Hepatocyte (in vitro differentiated cells): Measurements from ENCODE around the gene NT5DC1.

Source experiments
- CTCF ChIP-seq: fragments of 200-600 bp; sonication (generic); IDR thresholded peaks from 2 replicates; pipeline ENCODE4 v1.5.1; 2016; ENCODE audit warnings: antibody characterized with exemption, mild to moderate bottlenecking; ENCODE audit not compliant: poor library complexity
- EZH2 ChIP-seq: fragments of 200-600 bp; sonication (generic); IDR thresholded peaks from 2 replicates; pipeline ENCODE4 v1.6.1; 2016; ENCODE audit warnings: antibody characterized with exemption, mild to moderate bottlenecking, borderline replicate concordance
- EZH2phosphoT487 ChIP-seq: fragments of 200-600 bp; sonication (generic); IDR thresholded peaks from one replicate; pipeline ENCODE4 v1.6.1; 2018; ENCODE audit warnings: antibody characterized with exemption, mild to moderate bottlenecking, low read depth, moderate library complexity; ENCODE audit not compliant: unreplicated experiment, severe bottlenecking

GRCh38 chr6:116057766-116058165 is 42.9 kb upstream of the NT5DC1 start:
- TF ChIP-seq CTCF = no peak
- TF ChIP-seq EZH2phosphoT487 = no peak
- TF ChIP-seq EZH2 = no peak
